ENCODE data around the gene C7orf25.

Gene C7orf25

GRCh38 chr7:42883950-42884349 is 27.9 kb downstream of the C7orf25 start:
- no peak for TF ChIP-seq FOXM1 (IDR thresholded peaks at IDR 0.05; ENCODE audit: borderline replicate concordance, low read depth)
- no peak for TF ChIP-seq EGR1 (IDR thresholded peaks at IDR 0.05)
- peak; percentile 77 for TF ChIP-seq TCF12 (IDR thresholded peaks at IDR 0.05; ENCODE audit: low read depth)
- TF ChIP-seq CEBPB (IDR thresholded peaks at IDR 0.05), result peak; percentile 78
- 0 out of 2 replicates have a peak, but pooled peaks have one; percentile 9 for TF ChIP-seq USF1 (IDR thresholded peaks at IDR 0.05)
- TF ChIP-seq TAF1 (IDR thresholded peaks at IDR 0.05; ENCODE audit: low read depth), result no peak
- no peak for TF ChIP-seq YY1 (IDR thresholded peaks at IDR 0.05; ENCODE audit: low read depth)
- peak; percentile 49 for TF ChIP-seq NFIC (IDR thresholded peaks at IDR 0.05)
- TF ChIP-seq MAX (IDR thresholded peaks at IDR 0.05), result no peak
- TF ChIP-seq EP300 (IDR thresholded peaks at IDR 0.05; ENCODE audit: borderline replicate concordance), result peak; percentile 19; the same call in 1 of the 2 replicates
- no peak for TF ChIP-seq RAD21 (IDR thresholded peaks at IDR 0.05; ENCODE audit: low read depth)
- no peak for TF ChIP-seq REST (IDR thresholded peaks at IDR 0.05; ENCODE audit: low read depth)
- TF ChIP-seq ZBTB7A (IDR thresholded peaks at IDR 0.05; ENCODE audit: low read depth), result no peak
- TF ChIP-seq CREB1 (IDR thresholded peaks at IDR 0.05; ENCODE audit: low read depth), result no peak
- TF ChIP-seq TEAD4 (IDR thresholded peaks at IDR 0.05), result 0 out of 2 replicates have a peak, but pooled peaks have one; percentile 50

- no peak for TF ChIP-seq EGR1 (IDR thresholded peaks at IDR 0.05)
Observed at GRCh38 chr7:42880392-42880791, 31.5 kb downstream of the C7orf25 start.

- no peak for TF ChIP-seq FOXM1 (IDR thresholded peaks at IDR 0.05; ENCODE audit: borderline replicate concordance, low read depth)
- TF ChIP-seq RAD21 (IDR thresholded peaks at IDR 0.05; ENCODE audit: low read depth), result no peak
- no peak for TF ChIP-seq TCF12 (IDR thresholded peaks at IDR 0.05; ENCODE audit: low read depth)
- no peak for TF ChIP-seq NFIC (IDR thresholded peaks at IDR 0.05)
- TF ChIP-seq EGR1 (IDR thresholded peaks at IDR 0.05), result no peak
- no peak for TF ChIP-seq REST (IDR thresholded peaks at IDR 0.05; ENCODE audit: low read depth)
Observed at GRCh38 chr7:42878303-42878702, 33.6 kb downstream of the C7orf25 start.

GRCh38 chr7:42877862-42878261 is 34.0 kb downstream of the C7orf25 start:
- TF ChIP-seq FOXM1 (IDR thresholded peaks at IDR 0.05; ENCODE audit: borderline replicate concordance, low read depth) (no peak), EGR1 (IDR thresholded peaks at IDR 0.05) (no peak), ZBTB7A (IDR thresholded peaks at IDR 0.05; ENCODE audit: low read depth) (no peak), USF1 (IDR thresholded peaks at IDR 0.05) (no peak), CREB1 (IDR thresholded peaks at IDR 0.05; ENCODE audit: low read depth) (no peak), TEAD4 (IDR thresholded peaks at IDR 0.05) (no peak), REST (IDR thresholded peaks at IDR 0.05; ENCODE audit: low read depth) (no peak)

- TF ChIP-seq TCF12 (IDR thresholded peaks at IDR 0.05; ENCODE audit: low read depth), result no peak
- TF ChIP-seq TEAD4 (IDR thresholded peaks at IDR 0.05), result no peak
- TF ChIP-seq FOXM1 (IDR thresholded peaks at IDR 0.05; ENCODE audit: borderline replicate concordance, low read depth), result no peak
- TF ChIP-seq RAD21 (IDR thresholded peaks at IDR 0.05; ENCODE audit: low read depth), result peak; percentile 72
Observed at GRCh38 chr7:42876182-42877068, 35.4 kb downstream of the C7orf25 start.

Measured in Ishikawa (cell line).